Ovary (tissue), 9 donors: ENCODE data around the gene JARID2. TPM values are rescaled to one million over a fixed set of nuclear protein-coding genes. Genes with fewer than 3 reads are reported as not detected.

Experiments used
- DNase-seq, 5 donors: peaks; one replicate each; pipeline ENCODE4 v3.0.0-alpha.2; 2019 to 2020
- H3K27ac ChIP-seq, 2 donors: fragments of 200-600 bp; one replicate each; pipeline versions ENCODE4 v1.5.1 to v1.8.0; 2019 to 2022
- H3K27me3 ChIP-seq: fragments of 200-600 bp; one replicate; pipeline ENCODE4 v1.8.0; 2022
- H3K36me3 ChIP-seq: fragments of 200-600 bp; sonication (generic); one replicate; pipeline ENCODE4 v1.5.1; 2019
- H3K4me1 ChIP-seq: one replicate; pipeline ENCODE4 v1.8.1; 2013; ENCODE audit warnings: mild to moderate bottlenecking, moderate library complexity; ENCODE audit not compliant: insufficient read depth
- H3K4me3 ChIP-seq: fragments of 200-600 bp; sonication (generic); one replicate; pipeline ENCODE4 v1.5.1; 2017
- H3K9me3 ChIP-seq, 2 donors: fragments of 200-600 bp in 1 of 2; sonication (generic) in 1 of 2; one replicate each; pipeline versions ENCODE4 v1.5.1 to v1.8.1; 2013 to 2019; ENCODE audit warnings: mild to moderate bottlenecking in 1 of 2, moderate library complexity in 1 of 2
- CTCF ChIP-seq, 3 donors: fragments of 450-650 bp in 2 of 3; fragments of 200-600 bp in 1 of 3; IDR thresholded peaks; one replicate each; pipeline versions ENCODE4 v1.5.1 to v1.8.0; 2016 to 2022; ENCODE audit warnings: antibody characterized with exemption in 3 of 3, mild to moderate bottlenecking in 1 of 3
- EP300 ChIP-seq: sonication (generic); formaldehyde crosslinking; IDR thresholded peaks from one replicate; pipeline ENCODE4 v1.6.1; 2017; ENCODE audit warnings: antibody characterized with exemption
- POLR2A ChIP-seq: fragments of 450-650 bp; IDR thresholded peaks from one replicate; pipeline ENCODE4 v1.6.1; 2017; ENCODE audit warnings: antibody characterized with exemption, mild to moderate bottlenecking, moderate library complexity
- WGBS, 3 donors: extraction: QIAGEN DNeasy Blood & Tissue Kit in 1 of 3; methylation state at CpG; one replicate each; pipeline versions ENCODE4 v1.1.5 to v1.1.7; 2013 to 2017; 5-methylcytosine and 5-hydroxymethylcytosine counted together
- intact Hi-C, 4 donors: fragments of 100-400 bp; cut with DNase I; formaldehyde crosslinking; loops; one replicate each; pipeline versions ENCODE4 v1.11.0 to v1.15.1; 2022 to 2023
- polyA plus RNA-seq, 2 donors: library from polyadenylated mRNA; stranded (reverse); fragments of 200-250 nt in 1 of 2; fragments of 350-450 nt in 1 of 2; fragmentation: Illumina TruSeq in 1 of 2; extraction: RNeasy Lipid Tissue Mini Kit (QIAGEN cat#74804) in 1 of 2; gene quantifications; one replicate each; pipeline ENCODE4 v1.2.3, GENCODE V29; 2013 to 2014
- total RNA-seq, 7 donors: library from RNA; depleted of rRNA in 2 of 7; stranded (reverse); fragments of >200 nt in 2 of 7; fragmentation: NEBNext Ultra II Directional in 3 of 7; extraction: Animal tissue kit (Norgen Biotek cat#: 25700) in 3 of 7; gene quantifications; one replicate each; pipeline versions ENCODE4 v1.1.0 to v1.2.4, GENCODE V29; 2016 to 2023
- donor health status: DM: no; HTN: no; CAD: no; lungs with moderate emphysema.
- donor health status: DM: no; HTN: no; CAD: no.
- donor health status: Bipolar disorder and iron deficiency.
- donor health status: DM: yes; HTN: yes; CAD: no.
- donor health status: DM: no; HTN: no; CAD: no.
- donor health status: DM: yes; HTN: yes; CAD: no.

Gene JARID2
- total and polyA plus RNA-seq, 9 donors: 4.5 to 17.4 (median 8.7) TPM

GRCh38 chr6:15512721-15513120 is 266.9 kb downstream of the JARID2 start:
- WGBS, 3 donors: 90 to 94% (median 94%) methylated on average over 9 of the region's 9 CpGs
- no peaks in the 10 kb centered on the region for H3K36me3 ChIP-seq

GRCh38 chr6:15513131-15513771 is 267.4 kb downstream of the JARID2 start:
- Histone ChIP-seq H3K4me3 (no peak overlapping the region), H3K27ac (no peak overlapping the region), H3K27me3 (no peaks in the 10 kb centered on the region), H3K36me3 (no peaks in the 10 kb centered on the region), H3K4me1 (no peaks in the 10 kb centered on the region), H3K9me3 (no peaks in the 10 kb centered on the region)
- 86 to 89% (median 87%) methylated on average over 31 to 34 of the region's 34 CpGs for WGBS, 3 donors
- TF ChIP-seq EP300 (no peak), POLR2A (no peak), CTCF (IDR thresholded peaks at IDR 0.05) (no peak)
- no peak for DNase-seq
- intact Hi-C loops: loop anchor here in 1 of 4 donors (10.0 kb wide), 1 partner anchor 112 kb away; no protein-coding TSS in a partner anchor

More at GRCh38 chr6:15512721-15513120, 266.9 kb downstream of the JARID2 start:
- no peaks in the 10 kb centered on the region for H3K27me3 ChIP-seq
- no peak for DNase-seq
- intact Hi-C loops: loop anchor here in 1 of 4 donors (10.0 kb wide), 1 partner anchor 112 kb away; no protein-coding TSS in a partner anchor
- H3K4me3 ChIP-seq: no peak overlapping the region
- H3K4me1 ChIP-seq: no peaks in the 10 kb centered on the region
- H3K9me3 ChIP-seq: no peaks in the 10 kb centered on the region
- no peak overlapping the region for H3K27ac ChIP-seq
- TF ChIP-seq CTCF (IDR thresholded peaks at IDR 0.05): no peak
- TF ChIP-seq POLR2A: no peak
- TF ChIP-seq EP300: no peak

- WGBS, 3 donors: 85 to 88% (median 87%) methylated on average over 21 of the region's 21 CpGs
- no peak overlapping the region for H3K4me3 ChIP-seq
- no peaks in the 10 kb centered on the region for H3K9me3 ChIP-seq
- DNase-seq: no peak
- no peak overlapping the region for H3K27ac ChIP-seq
- H3K4me1 ChIP-seq: no peaks in the 10 kb centered on the region
- H3K27me3 ChIP-seq: no peaks in the 10 kb centered on the region
- intact Hi-C loops: loop anchor here in 1 of 4 donors (10.0 kb wide), 1 partner anchor 111 kb away; no protein-coding TSS in a partner anchor
- TF ChIP-seq CTCF (IDR thresholded peaks at IDR 0.05) (no peak), POLR2A (no peak), EP300 (no peak)
- no peaks in the 10 kb centered on the region for H3K36me3 ChIP-seq
Observed at GRCh38 chr6:15513801-15514711, 268.2 kb downstream of the JARID2 start.

GRCh38 chr6:15515226-15515625 is 269.4 kb downstream of the JARID2 start:
- Histone ChIP-seq H3K36me3 (no peaks in the 10 kb centered on the region), H3K27ac (no peak overlapping the region), H3K4me3 (no peak overlapping the region), H3K9me3 (no peaks in the 10 kb centered on the region), H3K4me1 (no peaks in the 10 kb centered on the region), H3K27me3 (no peaks in the 10 kb centered on the region)
- DNase-seq: no peak
- TF ChIP-seq CTCF (IDR thresholded peaks at IDR 0.05) (no peak), POLR2A (no peak), EP300 (no peak)
- 96 to 98% (median 96%) methylated on average over 6 of the region's 6 CpGs for WGBS, 3 donors
- intact Hi-C loops: loop anchor here in 1 of 4 donors (10.0 kb wide), 1 partner anchor 110 kb away; no protein-coding TSS in a partner anchor
